PC-3 (cell line): ENCODE results near the gene DPH3. TPM values are rescaled to one million over a fixed set of nuclear protein-coding genes. Genes with fewer than 3 reads are reported as not detected.

Source experiments
- ATAC-seq: fragments of 200-7000 bp; cut with Tn5 transposase; 2 replicates; pipeline ENCODE4 v1.9.1; 2020; ENCODE audit warnings: mild to moderate bottlenecking, moderate library complexity
- BruUV-seq: library from RNA; stranded (reverse); fragments of 400-500 nt; replicated peaks from 2 replicates; lab custom pipeline; 2021; lab: Mats Ljungman, UMichigan
- CTCF ChIA-PET: fragments of 300-600 bp; sonication (Branson Sonifier 250); formaldehyde crosslinking; loops from one replicate; lab custom pipeline; 2022; ENCODE audit warnings: antibody characterized with exemption; lab: Charles Lee
- POLR2A ChIA-PET: fragments of 300-600 bp; sonication (Branson Sonifier 250); formaldehyde crosslinking; loops from one replicate; lab custom pipeline; 2022; ENCODE audit warnings: antibody characterized with exemption; ENCODE audit not compliant: unreplicated experiment; lab: Charles Lee
- DNase-seq: peaks from one replicate; pipeline ENCODE4 v3.0.0-alpha.2; 2015
- H2AFZ ChIP-seq: fragments of 300-600 bp; sonication (generic); 2 replicates; pipeline ENCODE4 v1.6.0; 2016; ENCODE audit warnings: antibody characterized with exemption, low read length
- H3F3A ChIP-seq: fragments of 300-600 bp; sonication (generic); one replicate; pipeline ENCODE4 v1.6.0; 2017; ENCODE audit warnings: antibody characterized with exemption, low read length, control low read depth, mild to moderate bottlenecking; ENCODE audit not compliant: unreplicated experiment
- H3K27ac ChIP-seq: fragments of 300-600 bp; sonication (generic); 2 replicates; pipeline ENCODE4 v1.5.1; 2016; ENCODE audit warnings: mild to moderate bottlenecking, low read length
- H3K27me3 ChIP-seq: fragments of 300-600 bp; sonication (generic); 2 replicates; pipeline ENCODE4 v1.6.1; 2016; ENCODE audit warnings: low read length, mixed read lengths
- H3K36me3 ChIP-seq: fragments of 300-600 bp; sonication (generic); 2 replicates; pipeline ENCODE4 v1.6.1; 2016; ENCODE audit warnings: low read depth, mixed run types, low read length, mixed read lengths
- H3K4me1 ChIP-seq: fragments of 300-600 bp; sonication (generic); 2 replicates; pipeline ENCODE4 v1.5.1; 2016; ENCODE audit warnings: low read length; ENCODE audit not compliant: insufficient read depth
- H3K4me2 ChIP-seq: fragments of 300-600 bp; sonication (generic); 2 replicates; pipeline ENCODE4 v1.6.0; 2016; ENCODE audit warnings: low read length
- H3K4me3 ChIP-seq: fragments of 300-600 bp; sonication (generic); 2 replicates; pipeline ENCODE4 v1.5.1; 2016; ENCODE audit warnings: mild to moderate bottlenecking, low read length, mixed read lengths
- H3K79me2 ChIP-seq: fragments of 300-600 bp; sonication (generic); 2 replicates; pipeline ENCODE4 v1.6.1; 2017; ENCODE audit warnings: low read length, mixed read lengths
- H3K9ac ChIP-seq: fragments of 300-600 bp; sonication (generic); 2 replicates; pipeline ENCODE4 v1.6.0; 2016; ENCODE audit warnings: mild to moderate bottlenecking, low read length
- H3K9me2 ChIP-seq: fragments of 300-600 bp; sonication (generic); replicated peaks from 2 replicates; pipeline ENCODE4 v1.6.1; 2016; ENCODE audit warnings: mixed run types, low read length, mixed read lengths
- H3K9me3 ChIP-seq: fragments of 300-600 bp; sonication (generic); 2 replicates; pipeline ENCODE4 v1.6.1; 2016; ENCODE audit warnings: low read length, mixed read lengths
- H4K20me1 ChIP-seq: fragments of 300-600 bp; sonication (generic); 2 replicates; pipeline ENCODE4 v1.6.1; 2016; ENCODE audit warnings: low read length, mixed read lengths
- CTCF ChIP-seq: fragments of 300-600 bp; sonication (generic); conservative IDR thresholded peaks from 2 replicates; pipeline ENCODE4 v1.5.1; 2017; ENCODE audit warnings: antibody characterized with exemption, low read depth, mild to moderate bottlenecking, low read length
- EZH2 ChIP-seq: fragments of 300-600 bp; sonication (generic); IDR thresholded peaks from one replicate; pipeline ENCODE4 v1.6.1; 2017; ENCODE audit warnings: antibody characterized with exemption, mild to moderate bottlenecking, low read length; ENCODE audit not compliant: unreplicated experiment
- EZH2phosphoT487 ChIP-seq: fragments of 300-600 bp; sonication (generic); IDR thresholded peaks from 2 replicates; pipeline ENCODE4 v1.6.1; 2018; ENCODE audit warnings: mild to moderate bottlenecking, antibody characterized with exemption, low read length, borderline replicate concordance
- intact Hi-C: fragments of 100-400 bp; cut with micrococcal nuclease; formaldehyde crosslinking; loops from 2 replicates; pipeline ENCODE4 v1.9.0; 2023
- total RNA-seq: library from RNA; depleted of rRNA; stranded (reverse); fragments of >200 nt; gene quantifications from 2 replicates; pipeline ENCODE4 v1.2.3, GENCODE V29; 2014

Gene DPH3
- total RNA-seq, 1 experiment from 2014 or later = 10.2 TPM

GRCh38 chr3:16297997-16298885 lies 33.5 kb upstream of the DPH3 start:
- TF ChIP-seq CTCF = no peak
- TF ChIP-seq EZH2phosphoT487 = no peak
- TF ChIP-seq EZH2 = no peak
- intact Hi-C loops = no loop called here
- Histone ChIP-seq H3K9me3 (no peaks in the 10 kb centered on the region), H3K9me2 (no peaks in the 10 kb centered on the region), H3K36me3 (peaks cover 26% of the 10 kb centered on the region), H3K9ac (no peak overlapping the region), H3K27me3 (no peaks in the 10 kb centered on the region), H4K20me1 (no peaks in the 10 kb centered on the region), H3K27ac (no peak overlapping the region), H3K4me2 (no peak overlapping the region), H3F3A (no peaks in the 10 kb centered on the region), H2AFZ (no peak overlapping the region), H3K4me3 (no peak overlapping the region), H3K79me2 (no peaks in the 10 kb centered on the region), H3K4me1 (no peaks in the 10 kb centered on the region)
- ChIA-PET CTCF (no interaction called here), POLR2A (no interaction called here)
- ATAC-seq (no peak), DNase-seq (no peak)
- no TSS peak for BruUV-seq

GRCh38 chr3:16295298-16295890 lies 30.7 kb upstream of the DPH3 start:
- ATAC-seq (no peak), DNase-seq (no peak)
- H3K36me3 ChIP-seq = peaks cover 31% of the 10 kb centered on the region
- CTCF ChIA-PET = no interaction called here
- H4K20me1 ChIP-seq = no peaks in the 10 kb centered on the region
- no peaks in the 10 kb centered on the region for H3K79me2 ChIP-seq
- H3K9me2 ChIP-seq = no peaks in the 10 kb centered on the region
- H3K4me2 ChIP-seq = no peak overlapping the region
- H3K9me3 ChIP-seq = no peaks in the 10 kb centered on the region
- BruUV-seq = no TSS peak
- H3K4me3 ChIP-seq = no peak overlapping the region
- no peak for TF ChIP-seq EZH2phosphoT487
- TF ChIP-seq EZH2 = no peak
- no peak for TF ChIP-seq CTCF
- no peak overlapping the region for H3K27ac ChIP-seq
- no peaks in the 10 kb centered on the region for H3K27me3 ChIP-seq
- H3K4me1 ChIP-seq = no peaks in the 10 kb centered on the region
- POLR2A ChIA-PET = interaction anchor here (0.6 kb wide), 1 partner anchor 189 kb away, joined by 8 read pairs; no protein-coding TSS in a partner anchor
- no peak overlapping the region for H2AFZ ChIP-seq
- H3K9ac ChIP-seq = no peak overlapping the region
- no peaks in the 10 kb centered on the region for H3F3A ChIP-seq
- intact Hi-C loops = no loop called here

- CTCF ChIA-PET = no interaction called here
- POLR2A ChIA-PET = no interaction called here
- Histone ChIP-seq H4K20me1 (no peaks in the 10 kb centered on the region), H3K9ac (no peak overlapping the region), H3K4me2 (no peak overlapping the region), H3K9me3 (no peaks in the 10 kb centered on the region), H3K36me3 (peaks cover 34% of the 10 kb centered on the region), H3K9me2 (no peaks in the 10 kb centered on the region), H3K4me3 (no peak overlapping the region), H3K4me1 (no peaks in the 10 kb centered on the region), H2AFZ (no peak overlapping the region), H3K27ac (no peak overlapping the region), H3K79me2 (no peaks in the 10 kb centered on the region), H3K27me3 (no peaks in the 10 kb centered on the region), H3F3A (no peaks in the 10 kb centered on the region)
- no TSS peak for BruUV-seq
- no peak for TF ChIP-seq EZH2phosphoT487
- TF ChIP-seq CTCF = no peak
- no peak for TF ChIP-seq EZH2
- no peak for ATAC-seq
- intact Hi-C loops = loop anchor here (5.0 kb wide), 1 partner anchor 937 kb away; no protein-coding TSS in a partner anchor
- no peak for DNase-seq
These were observed 30.1 kb upstream of the DPH3 start for GRCh38 chr3:16294844-16295243.
